T-helper 2 cell treated with Interferon-gamma antibody and Interleukin-4, amounts not matched to agents 5 μg/mL and 100 μg/mL, for 36 hours (primary cell): ENCODE data around the gene AGAP1.
A peak's percentile ranks its signal among the peaks of the same experiment; 100 is the strongest.

Experiments used
- DNase-seq: peaks from one replicate; pipeline ENCODE4 v3.0.0; 2021; ENCODE audit warnings: low spot score
- H3K27ac Mint-ChIP-seq: one replicate; pipeline ENCODE4 v1.8.0; 2021; ENCODE audit warnings: mild to moderate bottlenecking, mixed read lengths
- H3K27me3 Mint-ChIP-seq: one replicate; pipeline ENCODE4 v1.8.0; 2021; ENCODE audit warnings: low read depth, mixed read lengths
- H3K36me3 Mint-ChIP-seq: one replicate; pipeline ENCODE4 v1.8.0; 2021; ENCODE audit warnings: low read depth, mixed read lengths
- H3K4me1 Mint-ChIP-seq: one replicate; pipeline ENCODE4 v1.8.0; 2021; ENCODE audit warnings: low read depth, mixed read lengths
- H3K4me3 Mint-ChIP-seq: one replicate; pipeline ENCODE4 v1.8.0; 2022; ENCODE audit warnings: mild to moderate bottlenecking, moderate library complexity, mixed read lengths
- H3K9me3 Mint-ChIP-seq: one replicate; pipeline ENCODE4 v1.8.0; 2021; ENCODE audit warnings: mixed read lengths

AGAP1 gene

GRCh38 chr2:236040600-236041328 is 546.9 kb downstream of the AGAP1 start:
- Mint-ChIP-seq H3K4me3 (no peak overlapping the region), H3K4me1 (no peaks in the 10 kb centered on the region), H3K36me3 (no peaks in the 10 kb centered on the region), H3K27ac (no peak overlapping the region), H3K9me3 (no peaks in the 10 kb centered on the region), H3K27me3 (peaks cover 5% of the 10 kb centered on the region)
- DNase-seq: no peak

- no peak overlapping the region for H3K27ac Mint-ChIP-seq
- no peak overlapping the region for H3K4me3 Mint-ChIP-seq
- no peak for DNase-seq
- H3K9me3 Mint-ChIP-seq: no peaks in the 10 kb centered on the region
- H3K4me1 Mint-ChIP-seq: no peaks in the 10 kb centered on the region
- H3K36me3 Mint-ChIP-seq: no peaks in the 10 kb centered on the region
- peaks cover 5% of the 10 kb centered on the region for H3K27me3 Mint-ChIP-seq
These were observed 547.8 kb downstream of the AGAP1 start for GRCh38 chr2:236041616-236042015.

DNA sequence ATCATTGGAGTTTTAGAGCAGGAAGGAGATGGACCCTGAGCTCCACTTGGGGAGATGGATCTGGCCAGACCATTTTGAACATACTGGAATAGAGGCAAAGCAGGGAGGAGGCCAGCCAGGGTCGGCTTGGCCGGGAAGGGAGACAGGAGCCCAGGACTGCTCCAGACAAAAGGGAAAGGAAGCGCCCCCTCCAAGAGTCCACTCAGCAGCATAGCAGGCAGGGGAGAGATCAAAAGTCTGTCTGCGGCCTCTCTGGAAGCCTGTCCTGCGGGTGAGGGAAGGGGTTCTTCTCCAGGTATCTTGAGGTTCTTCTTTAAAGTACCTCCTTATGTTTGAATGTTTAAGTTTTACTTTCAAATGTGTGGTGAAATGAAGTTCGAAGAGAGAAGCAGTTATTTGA is 548.2 kb downstream of the AGAP1 start:
- Mint-ChIP-seq H3K27ac (no peak overlapping the region), H3K27me3 (peaks cover 5% of the 10 kb centered on the region), H3K4me1 (no peaks in the 10 kb centered on the region), H3K9me3 (no peaks in the 10 kb centered on the region), H3K4me3 (no peak overlapping the region), H3K36me3 (no peaks in the 10 kb centered on the region)
- no peak for DNase-seq

DNA sequence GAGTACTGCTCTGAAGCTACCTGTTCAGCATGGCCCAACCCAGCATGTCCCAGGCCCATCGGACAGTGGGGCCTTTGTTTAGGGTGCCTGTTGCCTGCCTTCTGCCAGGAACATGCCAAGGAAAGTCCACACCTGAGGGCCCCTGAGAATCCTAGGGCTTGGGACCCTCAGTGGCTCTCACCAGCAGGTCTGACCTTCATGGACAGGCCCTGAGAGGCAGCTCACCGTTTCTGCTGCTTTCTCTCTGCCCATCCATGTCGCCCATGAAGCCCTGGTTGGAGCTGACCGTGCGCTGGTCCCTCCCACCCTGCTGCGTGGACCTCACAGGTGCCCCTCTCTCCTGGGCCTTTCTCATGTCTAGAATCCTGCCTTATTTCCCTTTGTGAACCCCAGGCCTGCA is 550.3 kb downstream of the AGAP1 start:
- no peak overlapping the region for H3K4me3 Mint-ChIP-seq
- no peak for DNase-seq
- H3K4me1 Mint-ChIP-seq: no peaks in the 10 kb centered on the region
- H3K9me3 Mint-ChIP-seq: no peaks in the 10 kb centered on the region
- peaks cover 5% of the 10 kb centered on the region for H3K27me3 Mint-ChIP-seq
- no peaks in the 10 kb centered on the region for H3K36me3 Mint-ChIP-seq
- H3K27ac Mint-ChIP-seq: no peak overlapping the region

GRCh38 chr2:236045251-236046235 is 551.7 kb downstream of the AGAP1 start:
- no peak for DNase-seq
- Mint-ChIP-seq H3K4me1 (peaks cover 4% of the 10 kb centered on the region), H3K27ac (no peak overlapping the region), H3K36me3 (no peaks in the 10 kb centered on the region), H3K27me3 (peaks cover 5% of the 10 kb centered on the region), H3K9me3 (no peaks in the 10 kb centered on the region), H3K4me3 (no peak overlapping the region)

DNA sequence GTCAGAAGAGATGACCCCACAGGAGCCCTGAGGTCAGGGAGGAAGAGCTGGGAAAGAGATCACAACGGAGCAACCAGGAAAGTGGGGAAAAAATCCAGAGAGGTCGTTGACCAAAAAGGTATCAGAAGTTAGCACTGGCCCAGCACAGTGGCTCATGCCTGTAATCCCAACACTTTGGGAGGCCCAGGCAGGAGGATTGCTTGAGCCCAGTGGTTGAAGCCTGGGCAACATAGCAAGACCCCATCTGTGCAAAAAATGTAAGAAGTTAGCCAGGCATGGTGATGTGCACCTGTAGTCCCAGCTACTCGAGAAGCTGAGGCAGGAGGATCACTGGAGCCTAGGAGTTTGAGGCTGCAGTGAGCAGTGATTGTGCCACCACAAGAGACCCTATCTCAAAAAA is 552.9 kb downstream of the AGAP1 start:
- H3K27ac Mint-ChIP-seq: no peak overlapping the region
- H3K9me3 Mint-ChIP-seq: no peaks in the 10 kb centered on the region
- no peak for DNase-seq
- H3K4me3 Mint-ChIP-seq: no peak overlapping the region
- H3K36me3 Mint-ChIP-seq: no peaks in the 10 kb centered on the region
- peaks cover 4% of the 10 kb centered on the region for H3K4me1 Mint-ChIP-seq
- peaks cover 5% of the 10 kb centered on the region for H3K27me3 Mint-ChIP-seq

DNA sequence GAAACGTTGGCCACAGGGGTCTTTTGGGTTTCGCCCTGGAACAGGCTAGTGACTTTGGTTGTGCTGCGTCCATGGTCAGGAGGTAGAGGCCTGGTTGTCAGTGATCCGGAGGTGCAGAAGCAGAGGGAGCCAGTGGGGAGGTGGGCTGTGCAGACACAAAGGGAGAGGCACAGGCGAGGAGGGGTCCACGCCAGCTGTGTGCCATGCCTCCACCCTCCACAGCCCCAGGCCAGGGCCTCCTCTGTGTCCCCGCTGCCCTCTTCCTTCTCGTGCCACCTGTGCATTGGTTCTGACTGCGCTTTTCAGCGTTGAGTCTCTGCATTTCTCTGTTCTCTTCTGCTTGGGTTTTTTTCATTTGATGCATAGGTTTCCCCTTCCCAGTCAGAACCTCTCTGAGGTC is 553.3 kb downstream of the AGAP1 start:
- H3K36me3 Mint-ChIP-seq: no peaks in the 10 kb centered on the region
- DNase-seq: no peak
- H3K4me1 Mint-ChIP-seq: peaks cover 4% of the 10 kb centered on the region
- no peaks in the 10 kb centered on the region for H3K9me3 Mint-ChIP-seq
- H3K27me3 Mint-ChIP-seq: peaks cover 2% of the 10 kb centered on the region
- H3K4me3 Mint-ChIP-seq: no peak overlapping the region
- no peak overlapping the region for H3K27ac Mint-ChIP-seq

DNA sequence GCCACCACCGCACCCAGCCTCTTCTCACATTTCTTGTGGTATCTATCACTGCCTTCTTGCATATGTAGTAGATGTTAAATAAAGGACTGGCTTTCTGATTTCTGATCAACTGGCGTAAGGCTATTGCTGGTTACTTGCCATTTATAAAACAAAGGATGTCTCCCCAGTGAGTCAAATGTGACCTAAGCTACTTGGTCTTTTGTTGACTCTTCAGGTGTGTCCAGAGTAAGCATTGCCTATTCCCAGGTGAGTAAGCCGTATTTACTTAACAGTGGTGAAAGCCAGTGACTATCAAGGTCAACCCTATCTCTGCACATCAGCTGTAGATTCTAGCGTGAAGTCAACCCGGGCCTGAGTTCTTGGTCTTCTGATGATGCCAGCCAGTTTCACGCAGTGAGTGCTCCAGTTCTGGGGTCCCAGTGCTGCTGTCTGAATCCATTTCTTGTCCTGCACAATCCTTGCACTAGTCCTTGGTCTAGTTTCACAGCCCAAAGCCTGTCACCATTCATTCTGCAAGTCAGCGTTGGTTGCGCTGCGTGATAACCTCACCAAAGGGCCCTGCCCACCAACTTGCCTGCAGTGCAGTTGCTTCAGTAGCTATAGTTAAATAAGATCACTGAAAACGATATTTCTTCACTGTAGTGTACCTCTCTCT is 554.2 kb downstream of the AGAP1 start:
- DNase-seq: no peak
- Mint-ChIP-seq H3K4me3 (no peak overlapping the region), H3K9me3 (no peaks in the 10 kb centered on the region), H3K4me1 (peaks cover 4% of the 10 kb centered on the region), H3K27me3 (peaks cover 6% of the 10 kb centered on the region), H3K27ac (no peak overlapping the region), H3K36me3 (no peaks in the 10 kb centered on the region)

GRCh38 chr2:236049981-236050380 is 556.1 kb downstream of the AGAP1 start:
- Mint-ChIP-seq H3K36me3 (no peaks in the 10 kb centered on the region), H3K27ac (no peak overlapping the region), H3K9me3 (no peaks in the 10 kb centered on the region), H3K27me3 (peaks cover 18% of the 10 kb centered on the region), H3K4me1 (peaks cover 4% of the 10 kb centered on the region), H3K4me3 (no peak overlapping the region)
- DNase-seq: peak; percentile 14

GRCh38 chr2:236051351-236051750 is 557.5 kb downstream of the AGAP1 start:
- Mint-ChIP-seq H3K4me1 (peaks cover 4% of the 10 kb centered on the region), H3K9me3 (no peaks in the 10 kb centered on the region), H3K4me3 (no peak overlapping the region), H3K36me3 (no peaks in the 10 kb centered on the region), H3K27ac (no peak overlapping the region), H3K27me3 (peaks cover 21% of the 10 kb centered on the region)
- DNase-seq: no peak

- Mint-ChIP-seq H3K4me3 (no peak overlapping the region), H3K27ac (no peak overlapping the region), H3K27me3 (peaks cover 21% of the 10 kb centered on the region), H3K9me3 (no peaks in the 10 kb centered on the region), H3K4me1 (peaks cover 4% of the 10 kb centered on the region), H3K36me3 (no peaks in the 10 kb centered on the region)
- DNase-seq: no peak
These were observed 558.0 kb downstream of the AGAP1 start for GRCh38 chr2:236051806-236052205.

DNA sequence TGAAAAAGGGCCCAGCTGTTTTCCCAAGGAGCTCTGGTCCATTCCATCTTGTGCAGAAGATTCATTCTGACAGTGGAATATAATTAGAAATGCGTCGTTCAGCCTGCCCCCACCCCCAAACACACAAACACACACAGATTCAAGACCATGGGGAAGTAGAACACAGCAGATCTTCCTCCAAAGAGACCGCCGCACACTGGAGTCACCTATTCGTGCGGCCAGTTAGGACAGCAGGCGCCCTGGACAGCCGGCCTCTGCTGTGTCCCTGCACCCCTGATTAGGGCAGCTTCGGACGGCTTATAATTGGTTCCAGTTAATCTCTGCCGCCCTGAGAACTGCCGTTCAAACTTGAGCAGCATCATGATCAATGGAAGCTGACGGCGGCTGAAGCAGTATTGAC is 558.4 kb downstream of the AGAP1 start:
- Mint-ChIP-seq H3K4me1 (peaks cover 4% of the 10 kb centered on the region), H3K27me3 (peaks cover 21% of the 10 kb centered on the region), H3K4me3 (no peak overlapping the region), H3K27ac (no peak overlapping the region), H3K9me3 (no peaks in the 10 kb centered on the region), H3K36me3 (no peaks in the 10 kb centered on the region)
- no peak for DNase-seq

GRCh38 chr2:236052926-236053821 is 559.3 kb downstream of the AGAP1 start:
- H3K27me3 Mint-ChIP-seq: peaks cover 23% of the 10 kb centered on the region
- H3K9me3 Mint-ChIP-seq: no peaks in the 10 kb centered on the region
- no peak overlapping the region for H3K27ac Mint-ChIP-seq
- DNase-seq: no peak
- H3K4me1 Mint-ChIP-seq: peaks cover 4% of the 10 kb centered on the region
- no peak overlapping the region for H3K4me3 Mint-ChIP-seq
- no peaks in the 10 kb centered on the region for H3K36me3 Mint-ChIP-seq
